H9 (cell line): ENCODE measurements around the gene ARID3A. TPM values are rescaled to one million over a fixed set of nuclear protein-coding genes. Genes with fewer than 3 reads are reported as not detected.

ENCODE experiments used
- DNase-seq: peaks from one replicate; pipeline ENCODE4 v3.0.0-alpha.2; 2017
- H2AFZ ChIP-seq: one replicate; pipeline ENCODE4 v1.6.1; 2013; ENCODE audit warnings: mild to moderate bottlenecking, low read length, control low read depth, moderate library complexity
- H2AK5ac ChIP-seq: 2 replicates; pipeline ENCODE4 v1.6.1; 2013; ENCODE audit warnings: low read length, control low read depth, mixed read lengths; ENCODE audit not compliant: insufficient read length
- H2BK120ac ChIP-seq: one replicate; pipeline ENCODE4 v1.6.1; 2013; ENCODE audit warnings: low read depth, mild to moderate bottlenecking, low read length, control low read depth, inconsistent platforms; ENCODE audit not compliant: poor library complexity, severe bottlenecking
- H2BK12ac ChIP-seq: 2 replicates; pipeline ENCODE4 v1.6.1; 2013; ENCODE audit warnings: low read length, control low read depth, mixed read lengths, low read depth; ENCODE audit not compliant: insufficient read length
- H2BK15ac ChIP-seq: 2 replicates; pipeline ENCODE4 v1.6.1; 2013; ENCODE audit warnings: low read depth, low read length, control low read depth
- H2BK20ac ChIP-seq: one replicate; pipeline ENCODE4 v1.6.1; 2013; ENCODE audit warnings: low read depth, mild to moderate bottlenecking, low read length, control low read depth, inconsistent platforms; ENCODE audit not compliant: poor library complexity, severe bottlenecking
- H2BK5ac ChIP-seq: 2 replicates; pipeline ENCODE4 v1.6.1; 2013; ENCODE audit warnings: low read length, control low read depth, mixed read lengths; ENCODE audit not compliant: insufficient read length
- H3K14ac ChIP-seq: 2 replicates; pipeline ENCODE4 v1.6.1; 2013; ENCODE audit warnings: low read length, control low read depth; ENCODE audit not compliant: insufficient read depth
- H3K18ac ChIP-seq: 2 replicates; pipeline ENCODE4 v1.6.1; 2013; ENCODE audit warnings: low read depth, mild to moderate bottlenecking, mixed read lengths, low read length, control low read depth; ENCODE audit not compliant: insufficient read length
- H3K23ac ChIP-seq: 2 replicates; pipeline ENCODE4 v1.6.1; 2013; ENCODE audit warnings: low read length, control low read depth, mixed read lengths, low read depth; ENCODE audit not compliant: insufficient read length
- H3K23me2 ChIP-seq: 2 replicates; pipeline ENCODE4 v1.6.1; 2013; ENCODE audit warnings: low read depth, mild to moderate bottlenecking, mixed read lengths, low read length, control low read depth; ENCODE audit not compliant: insufficient read length, poor library complexity, severe bottlenecking
- H3K27ac ChIP-seq: 2 replicates; pipeline ENCODE4 v1.5.1; 2013; ENCODE audit warnings: low read length, control low read depth, mixed read lengths, low read depth; ENCODE audit not compliant: insufficient read length
- H3K27me3 ChIP-seq: 2 replicates; pipeline ENCODE4 v1.6.1; 2013; ENCODE audit warnings: low read length, control low read depth, inconsistent platforms; ENCODE audit not compliant: insufficient read depth
- H3K4ac ChIP-seq: 2 replicates; pipeline ENCODE4 v1.6.1; 2013; ENCODE audit warnings: low read depth, mild to moderate bottlenecking, control low read depth, inconsistent platforms, low read length, moderate library complexity
- H3K4me1 ChIP-seq: 2 replicates; pipeline ENCODE4 v1.6.1; 2013; ENCODE audit warnings: low read length, control low read depth, inconsistent platforms; ENCODE audit not compliant: insufficient read depth
- H3K4me2 ChIP-seq: 2 replicates; pipeline ENCODE4 v1.6.1; 2013; ENCODE audit warnings: low read length, control low read depth, mixed read lengths; ENCODE audit not compliant: insufficient read length, insufficient read depth
- H3K56ac ChIP-seq: 2 replicates; pipeline ENCODE4 v1.6.1; 2013; ENCODE audit warnings: low read depth, mild to moderate bottlenecking, mixed read lengths, low read length, control low read depth; ENCODE audit not compliant: insufficient read length
- H3K79me1 ChIP-seq: 2 replicates; pipeline ENCODE4 v1.6.1; 2013; ENCODE audit warnings: low read depth, mild to moderate bottlenecking, moderate library complexity, low read length, control low read depth, inconsistent platforms; ENCODE audit not compliant: insufficient read depth, poor library complexity, severe bottlenecking
- H3K79me2 ChIP-seq: 2 replicates; pipeline ENCODE4 v1.6.1; 2013; ENCODE audit warnings: low read length, control low read depth, inconsistent platforms; ENCODE audit not compliant: insufficient read depth
- H3K9ac ChIP-seq: 2 replicates; pipeline ENCODE4 v1.6.1; 2013; ENCODE audit warnings: low read length, control low read depth, mixed read lengths; ENCODE audit not compliant: insufficient read length; ENCODE audit errors: extremely low read depth
- H3K9me3 ChIP-seq: one replicate; pipeline ENCODE4 v1.6.1; 2013; ENCODE audit warnings: low read depth, low read length, inconsistent platforms; ENCODE audit not compliant: control insufficient read depth
- H3T11ph ChIP-seq: one replicate; pipeline ENCODE4 v1.6.1; 2013; ENCODE audit warnings: mild to moderate bottlenecking, low read length, control low read depth, inconsistent platforms
- H4K20me1 ChIP-seq: one replicate; pipeline ENCODE4 v1.6.1; 2013; ENCODE audit not compliant: control insufficient read depth, insufficient read length, insufficient read depth
- H4K5ac ChIP-seq: 2 replicates; pipeline ENCODE4 v1.6.1; 2013; ENCODE audit warnings: low read depth, mild to moderate bottlenecking, mixed read lengths, low read length, control low read depth; ENCODE audit not compliant: insufficient read length
- H4K8ac ChIP-seq: replicated peaks from 2 replicates; pipeline ENCODE4 v1.6.1; 2013; ENCODE audit warnings: low read length, control low read depth, mixed read lengths, low read depth; ENCODE audit not compliant: insufficient read length
- H4K91ac ChIP-seq: 2 replicates; pipeline ENCODE4 v1.6.1; 2013; ENCODE audit warnings: low read depth, mild to moderate bottlenecking, moderate library complexity, mixed read lengths, low read length, control low read depth; ENCODE audit not compliant: insufficient read length
- H3K27ac Mint-ChIP-seq, 3 experiments: 2 replicates in 2 of 3; 3 replicates in 1 of 3; pipeline ENCODE4 v1.8.0; 2020 to 2021; ENCODE audit warnings: mixed read lengths in 3 of 3, mild to moderate bottlenecking in 1 of 3, moderate library complexity in 1 of 3
- H3K27me3 Mint-ChIP-seq: 2 replicates; pipeline ENCODE4 v1.8.0; 2021; ENCODE audit warnings: low read depth, mild to moderate bottlenecking, moderate library complexity, mixed read lengths
- H3K36me3 Mint-ChIP-seq, 3 experiments: 2 replicates in 2 of 3; 3 replicates in 1 of 3; pipeline ENCODE4 v1.8.0; 2020 to 2021; ENCODE audit warnings: low read depth in 3 of 3, mixed read lengths in 3 of 3; ENCODE audit not compliant: insufficient read depth in 1 of 3
- H3K4me1 Mint-ChIP-seq, 2 experiments: 2 replicates each; pipeline ENCODE4 v1.8.0; 2020; ENCODE audit warnings: mixed read lengths in 2 of 2
- H3K4me3 Mint-ChIP-seq, 2 experiments: 2 replicates in 1 of 2; 3 replicates in 1 of 2; pipeline ENCODE4 v1.8.0; 2020 to 2021; ENCODE audit warnings: mild to moderate bottlenecking in 2 of 2, mixed read lengths in 2 of 2, moderate library complexity in 1 of 2
- H3K9me3 Mint-ChIP-seq, 2 experiments: 2 replicates in 1 of 2; 3 replicates in 1 of 2; pipeline ENCODE4 v1.8.0; 2020; ENCODE audit warnings: mild to moderate bottlenecking in 2 of 2, mixed read lengths in 2 of 2, moderate library complexity in 1 of 2
- WGBS: extraction: QIAGEN DNeasy Blood & Tissue Kit; methylation state at CpG from one replicate; pipeline ENCODE4 v1.1.7; 2013; ENCODE audit warnings: missing lambda C conversion rate, low lambda C conversion rate, mixed read lengths; ENCODE audit not compliant: insufficient read length; ENCODE audit errors: extremely low coverage; 5-methylcytosine and 5-hydroxymethylcytosine counted together
- total RNA-seq: library from RNA; stranded (reverse); gene quantifications from 2 replicates; pipeline ENCODE4 v1.2.1, GENCODE V29; 2021
- TF ChIP-seq, protein P1 (sequence below): fragments of 200-600 bp; sonication (generic); conservative IDR thresholded peaks from 3 replicates; pipeline ENCODE4 v1.8.0; 2021; ENCODE audit warnings: antibody characterized with exemption, mild to moderate bottlenecking

Gene ARID3A
- total RNA-seq, 1 experiment from 2014 or later, result 98.3 TPM

DNA sequence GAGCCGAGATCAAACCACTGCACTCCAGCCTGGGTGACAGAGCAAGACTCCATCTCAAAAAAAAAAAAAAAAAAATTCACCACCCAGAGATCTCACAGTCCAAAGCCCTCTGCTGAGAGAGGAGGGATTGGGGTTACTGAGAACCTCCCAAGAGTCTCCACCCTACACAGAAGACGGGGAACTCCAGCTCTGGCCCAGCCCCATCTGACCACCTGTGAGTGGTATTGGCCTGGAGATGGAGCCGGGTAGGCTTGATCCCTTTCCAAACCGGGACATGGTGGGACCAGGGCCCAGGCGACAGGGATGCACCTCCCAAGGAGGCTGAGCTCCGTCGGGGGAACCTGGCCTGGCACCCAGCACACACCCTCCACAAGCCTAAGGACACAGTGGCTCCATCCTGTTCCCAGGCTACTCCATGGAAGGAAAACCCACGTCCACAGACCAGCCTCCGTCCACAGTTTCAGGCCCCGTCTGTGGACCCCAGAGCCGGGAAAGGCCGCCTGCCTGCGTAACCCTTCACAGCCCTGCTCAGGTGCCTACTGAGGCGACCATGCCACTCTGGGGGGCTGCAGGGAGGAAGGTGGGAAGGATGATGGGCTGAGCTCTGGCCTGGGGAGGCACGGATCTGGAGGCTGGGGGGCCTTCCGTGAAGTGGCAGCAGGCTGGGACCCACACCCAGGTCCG lies 93.2 kb downstream of the ARID3A start:
- Histone ChIP-seq H3K14ac (no peak overlapping the region), H2BK5ac (no peak overlapping the region), H3K23me2 (peaks cover 10% of the 10 kb centered on the region), H3T11ph (no peak overlapping the region), H2BK20ac (no peak overlapping the region), H3K79me1 (peaks cover 7% of the 10 kb centered on the region), H3K79me2 (peaks cover 45% of the 10 kb centered on the region; the same call in 1 of the 2 replicates), H3K9ac (no peak overlapping the region), H3K23ac (no peak overlapping the region), H3K56ac (no peak overlapping the region), H2BK120ac (no peak overlapping the region), H4K8ac (no peak overlapping the region), H2AFZ (no peak overlapping the region), H2AK5ac (no peak overlapping the region), H3K4ac (no peak overlapping the region), H3K27ac (no peak overlapping the region), H2BK12ac (no peak overlapping the region), H3K4me1 (no peaks in the 10 kb centered on the region; the same call in 1 of the 2 replicates), H3K27me3 (no peaks in the 10 kb centered on the region), H3K18ac (no peak overlapping the region), H3K9me3 (no peaks in the 10 kb centered on the region), H4K20me1 (no peaks in the 10 kb centered on the region), H2BK15ac (no peak overlapping the region), H4K91ac (no peak overlapping the region), H3K4me2 (peak overlapping the region; percentile 64), H4K5ac (no peak overlapping the region)
- no peak for DNase-seq
- peak overlapping the region; percentile 89 to 91 for H3K4me3 Mint-ChIP-seq
- H3K36me3 Mint-ChIP-seq, result peaks cover 2 to 9% (median 2%) of the 10 kb centered on the region in 3 experiments; a peak in 5 of 7 replicates
- TF ChIP-seq, protein P1, sequence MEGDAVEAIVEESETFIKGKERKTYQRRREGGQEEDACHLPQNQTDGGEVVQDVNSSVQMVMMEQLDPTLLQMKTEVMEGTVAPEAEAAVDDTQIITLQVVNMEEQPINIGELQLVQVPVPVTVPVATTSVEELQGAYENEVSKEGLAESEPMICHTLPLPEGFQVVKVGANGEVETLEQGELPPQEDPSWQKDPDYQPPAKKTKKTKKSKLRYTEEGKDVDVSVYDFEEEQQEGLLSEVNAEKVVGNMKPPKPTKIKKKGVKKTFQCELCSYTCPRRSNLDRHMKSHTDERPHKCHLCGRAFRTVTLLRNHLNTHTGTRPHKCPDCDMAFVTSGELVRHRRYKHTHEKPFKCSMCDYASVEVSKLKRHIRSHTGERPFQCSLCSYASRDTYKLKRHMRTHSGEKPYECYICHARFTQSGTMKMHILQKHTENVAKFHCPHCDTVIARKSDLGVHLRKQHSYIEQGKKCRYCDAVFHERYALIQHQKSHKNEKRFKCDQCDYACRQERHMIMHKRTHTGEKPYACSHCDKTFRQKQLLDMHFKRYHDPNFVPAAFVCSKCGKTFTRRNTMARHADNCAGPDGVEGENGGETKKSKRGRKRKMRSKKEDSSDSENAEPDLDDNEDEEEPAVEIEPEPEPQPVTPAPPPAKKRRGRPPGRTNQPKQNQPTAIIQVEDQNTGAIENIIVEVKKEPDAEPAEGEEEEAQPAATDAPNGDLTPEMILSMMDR, result no peak
- H3K27me3 Mint-ChIP-seq, result no peaks in the 10 kb centered on the region; the same call in 1 of the 2 replicates
- no CpG with 5 or more reads among the region's 17 CpGs for WGBS
- H3K9me3 Mint-ChIP-seq, result no peaks in the 10 kb centered on the region; a peak in 1 of 5 replicates
- 0 out of 7 replicates have a peak overlapping the region, but pooled peaks of 2 of the 3 experiments have one; percentile 36 to 48 for H3K27ac Mint-ChIP-seq
- peaks cover 17 to 35% of the 10 kb centered on the region in 2 experiments for H3K4me1 Mint-ChIP-seq
